Heart right ventricle (tissue), 16 donors: ENCODE measurements around the gene OTUD4. TPM values are rescaled to one million over a fixed set of nuclear protein-coding genes. Genes with fewer than 3 reads are reported as not detected.

Experiments
- ATAC-seq, 8 donors: fragments of 200-7000 bp; cut with Tn5 transposase; one replicate each; pipeline ENCODE4 v1.9.1; 2020; ENCODE audit warnings: mild to moderate bottlenecking in 8 of 8, moderate library complexity in 8 of 8, moderate number of reproducible peaks in 1 of 8
- DNase-seq, 2 donors: peaks; one replicate each; pipeline ENCODE4 v3.0.0-alpha.2; 2020
- H3K27ac ChIP-seq, 10 donors: fragments of 200-600 bp; sonication (generic) in 2 of 10; one replicate each; pipeline versions ENCODE4 v1.5.0 to v1.8.0; 2020 to 2022; ENCODE audit warnings: mild to moderate bottlenecking in 3 of 10
- H3K27me3 ChIP-seq, 7 donors: fragments of 200-600 bp; one replicate each; pipeline ENCODE4 v1.8.0; 2021 to 2022; ENCODE audit warnings: mild to moderate bottlenecking in 2 of 7
- H3K36me3 ChIP-seq, 9 donors: fragments of 200-600 bp; sonication (generic) in 1 of 9; one replicate each; pipeline versions ENCODE4 v1.5.0 to v1.8.0; 2020 to 2022; ENCODE audit warnings: mild to moderate bottlenecking in 2 of 9
- H3K4me1 ChIP-seq, 9 donors: fragments of 200-600 bp; sonication (generic) in 1 of 9; one replicate each; pipeline versions ENCODE4 v1.5.0 to v1.8.0; 2020 to 2022; ENCODE audit warnings: mild to moderate bottlenecking in 4 of 9
- H3K4me3 ChIP-seq, 10 donors: fragments of 200-600 bp; sonication (generic) in 2 of 10; one replicate each; pipeline versions ENCODE4 v1.5.0 to v1.8.0; 2020 to 2022; ENCODE audit warnings: mild to moderate bottlenecking in 7 of 10, moderate library complexity in 2 of 10
- H3K9me3 ChIP-seq, 11 donors: fragments of 200-600 bp in 10 of 11; sonication (generic) in 2 of 11; one replicate each; pipeline versions ENCODE4 v1.5.0 to v1.8.0; 2013 to 2022; ENCODE audit warnings: mild to moderate bottlenecking in 2 of 11, control low read depth in 1 of 11, moderate library complexity in 1 of 11
- CTCF ChIP-seq, 9 donors: fragments of 200-600 bp; sonication (generic) in 2 of 9; IDR thresholded peaks; one replicate each; pipeline versions ENCODE4 v1.5.0 to v1.8.0; 2021 to 2022; ENCODE audit warnings: antibody characterized with exemption in 9 of 9, mild to moderate bottlenecking in 5 of 9, moderate library complexity in 1 of 9
- WGBS, 2 donors: extraction: QIAGEN DNeasy Blood & Tissue Kit; methylation state at CpG; one replicate each; pipeline ENCODE4 v1.1.7; 2013; ENCODE audit warnings: inconsistent platforms in 1 of 2; 5-methylcytosine and 5-hydroxymethylcytosine counted together
- intact Hi-C, 10 donors: fragments of 100-400 bp; cut with DNase I; formaldehyde crosslinking; loops; one replicate each; pipeline versions ENCODE4 v1.11.1 to v1.14.2; 2022
- polyA plus RNA-seq, 2 donors: library from polyadenylated mRNA; stranded (reverse); fragments of 200-250 nt; gene quantifications; one replicate each; pipeline ENCODE4 v1.2.3, GENCODE V29; 2013
- total RNA-seq, 10 donors: library from RNA; stranded (reverse); fragmentation: NEBNext Ultra II Directional in 3 of 10; extraction: Animal tissue kit (Norgen Biotek cat#: 25700) in 3 of 10; gene quantifications; one replicate each; pipeline versions ENCODE4 v1.2.1 to v1.2.4, GENCODE V29; 2021 to 2023
- donor health status: Arrhythmogenic right ventricular cardiomyopathy.
- donor health status: ischemic (EF 13 %, LVEDD 7.1; RV severe dilation, severe dysfunction).
- donor health status: healthy with polysubstance abuse.
- donor health status: DM: no; HTN: yes; CAD: no.
- donor health status: DM: no; HTN: no; CAD: no.
- donor health status: ischemic (EF 25% LVEDD 6.9; RV normal size, moderate dysfunction).
- donor health status: ischemic (EF 25% LVEDD 5.7; RV mildly dilated, moderate dysfunction).
- donor health status: healthy.
- donor health status: DM: yes; HTN: yes; CAD: no.
- donor health status: Ischemic cardiomyopathy.
- donor health status: ischemic (EF 35%, LVEDD 5.7; RV mildly dilated, moderate dysfunction).
- donor health status: nonischemic (EF 11% LVEDD 7.7; RV severe dilation, severe dysfunction).
- donor health status: DM: yes; HTN: yes; CAD: no.
- donor health status: PGD.
- donor health status: ischemic (EF 29% LVEDD 5.4; RV normal size, mild dysfunction).
- donor health status: nonischemic (EF 23%, LVEDD 6.1; RV moderate dilation, normal function).

Gene OTUD4
- total and polyA plus RNA-seq, 12 donors, result 9.3 to 36.7 (median 26.3) TPM

DNA sequence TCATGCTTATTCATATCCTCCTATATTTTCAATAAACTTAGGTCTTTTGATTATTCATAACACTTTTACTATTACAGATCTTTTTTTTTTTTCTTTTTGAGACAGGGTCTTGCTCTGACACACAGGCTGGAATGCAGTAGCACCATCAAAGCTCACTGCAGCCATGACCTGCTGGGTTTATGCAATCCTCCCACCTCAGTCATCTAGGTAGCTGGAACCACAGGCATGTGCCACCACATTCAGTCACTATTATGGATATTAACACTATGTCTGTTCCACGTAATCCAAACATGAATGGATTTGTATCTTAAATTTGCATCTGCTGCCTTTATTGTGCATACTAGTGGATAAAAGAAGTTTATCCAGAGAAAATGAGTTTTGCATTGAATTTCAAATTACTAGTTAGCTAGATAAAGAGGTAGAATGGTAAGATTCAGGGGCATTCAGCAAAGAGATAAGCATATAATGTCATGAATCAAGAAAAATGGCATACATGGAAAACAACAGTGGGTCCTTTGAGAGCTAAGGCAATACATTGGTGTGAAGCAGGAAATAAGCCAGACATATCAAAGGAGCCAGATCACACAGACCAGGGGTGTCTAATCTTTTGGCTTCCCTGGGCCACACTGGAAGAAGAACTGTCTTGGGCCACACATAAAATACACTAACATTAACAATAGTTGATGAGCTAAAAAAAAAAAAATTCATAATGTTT, 96.3 kb downstream of the OTUD4 start:
- TF ChIP-seq CTCF (IDR thresholded peaks at IDR 0.05), result no peak
- 95 to 96% methylated on average over 1 of the region's 1 CpG for WGBS, 2 donors
- intact Hi-C loops, result no loop called here

More for the DNA sequence above, 96.3 kb downstream of the OTUD4 start:
- Histone ChIP-seq H3K27me3 (no peaks in the 10 kb centered on the region), H3K4me1 (peaks cover 0 to 13% (median 0%) of the 10 kb centered on the region in 9 donors), H3K36me3 (peaks cover 0 to 80% (median 10%) of the 10 kb centered on the region in 9 donors), H3K9me3 (no peaks in the 10 kb centered on the region), H3K4me3 (no peak overlapping the region), H3K27ac (no peak overlapping the region)
- ATAC-seq (no peak), DNase-seq (no peak)

Other genes with a start within 250 kb of the OTUD4 start
- gene ANAPC10, start 82.4 kb downstream of the OTUD4 start, total RNA-seq, result 10 to 100 TPM; 10.3 to 23.0 (median 15.3) TPM
- 10 to 100 TPM; 13.8 to 14.3 TPM for gene ANAPC10, start 82.4 kb downstream of the OTUD4 start, polyA plus RNA-seq
- gene ABCE1, start 82.3 kb downstream of the OTUD4 start, total RNA-seq, result 10 to 100 TPM; 26.0 to 49.0 (median 33.7) TPM
- gene ABCE1, start 82.3 kb downstream of the OTUD4 start, polyA plus RNA-seq, result 10 to 100 TPM; 14.6 to 25.0 TPM